Raji (cell line): ENCODE results near the gene CHRM2.

Experiments used
- POLR2A ChIP-seq: IDR thresholded peaks from 2 replicates; pipeline ENCODE4 v1.6.1; 2011; ENCODE audit warnings: low read depth, low read length, control low read depth; ENCODE audit not compliant: insufficient read depth

The CHRM2 gene

DNA sequence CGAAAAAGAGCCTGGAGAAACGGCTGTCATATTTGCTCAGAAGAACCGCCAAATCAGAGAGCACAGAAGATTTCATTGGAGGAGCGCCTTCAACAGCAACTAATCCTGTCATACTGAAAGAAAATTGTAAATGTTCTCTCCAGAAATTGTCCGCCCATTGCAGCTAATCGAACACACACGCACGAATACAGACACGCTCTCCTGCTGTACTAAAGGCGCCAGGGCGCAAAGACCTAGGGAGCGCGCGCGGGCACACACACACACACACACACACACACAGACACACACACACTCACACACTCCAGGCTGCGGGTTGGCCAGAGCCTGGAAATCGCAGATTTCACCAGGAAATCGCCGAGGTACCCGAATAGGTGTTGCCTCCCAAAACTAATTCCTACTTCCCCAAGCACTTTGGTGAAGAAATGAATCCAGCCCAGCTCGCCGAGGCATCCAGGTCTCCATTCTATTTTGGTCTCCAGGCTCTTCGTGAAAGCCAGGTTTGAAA lies at the start of gene CHRM2:
TSS of gene CHRM2 (plus strand) at position 157 of the 505 bp plus-strand sequence. CDS start 146,214 bp downstream, outside the sequence.
- no peak for TF ChIP-seq POLR2A

DNA sequence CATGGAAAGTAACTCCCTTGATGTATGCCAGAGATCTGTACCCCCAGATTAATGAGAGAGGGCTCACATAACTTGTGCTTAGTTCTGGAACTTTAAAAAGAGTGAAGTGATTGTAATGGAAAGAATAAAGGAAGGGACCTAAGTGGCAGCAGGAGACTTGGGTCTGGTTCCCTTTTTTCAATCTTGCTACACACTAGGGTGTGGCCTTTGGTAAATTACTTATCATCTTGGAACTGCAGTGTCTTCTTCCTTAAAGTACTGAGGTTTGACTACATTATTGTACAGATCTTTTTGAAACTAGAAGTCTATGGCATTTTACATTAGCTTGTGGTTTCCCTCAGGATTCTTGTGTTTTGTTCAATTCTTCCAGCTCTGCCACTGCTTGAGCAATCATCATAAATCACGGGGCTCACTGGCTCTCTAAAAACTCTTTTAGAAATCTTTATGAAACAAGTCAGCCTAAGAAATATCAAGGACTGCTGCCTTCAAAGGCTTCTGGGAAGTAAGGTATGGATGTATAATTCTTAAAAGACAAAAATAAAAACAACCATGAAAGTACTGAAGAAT lies 22.5 kb upstream of the CHRM2 start:
- no peak for TF ChIP-seq POLR2A

DNA sequence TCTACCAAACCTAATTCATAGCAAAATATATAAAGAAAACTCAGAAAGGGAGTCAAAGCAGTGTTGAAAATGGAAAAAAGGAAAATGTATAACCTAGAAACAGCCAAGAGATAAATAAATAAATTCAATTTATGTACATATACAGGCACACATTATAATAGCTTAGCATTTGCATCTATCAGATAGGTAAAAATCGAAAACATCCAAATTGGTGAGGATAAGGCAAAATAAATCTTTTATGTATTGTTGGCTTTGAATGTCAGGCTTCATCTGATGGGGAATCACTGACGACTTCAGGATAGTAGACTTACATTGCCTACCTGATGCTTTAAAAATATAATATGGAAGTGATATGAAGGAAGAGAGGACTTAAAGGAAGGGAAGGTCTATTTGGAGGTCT lies 20.6 kb upstream of the CHRM2 start:
- TF ChIP-seq POLR2A, result no peak

DNA sequence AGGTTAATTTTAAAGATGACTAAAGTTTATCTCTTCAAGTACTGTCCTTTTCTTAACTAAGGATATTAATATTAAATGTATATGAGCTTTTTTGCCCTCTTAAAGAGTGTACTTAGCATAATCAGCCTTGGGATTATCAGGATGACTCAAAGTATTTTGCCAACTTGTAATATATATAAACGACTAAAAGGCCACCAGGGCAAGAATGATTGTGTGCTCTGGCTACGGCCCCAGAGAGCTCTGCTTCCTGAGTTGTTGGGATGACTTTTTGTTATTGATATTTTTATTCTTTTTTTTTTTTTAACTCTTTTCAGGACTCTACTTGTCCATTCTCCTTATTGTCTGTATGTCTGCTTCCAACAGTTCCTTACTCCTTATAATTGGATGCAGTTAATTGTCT lies 14.8 kb upstream of the CHRM2 start:
- TF ChIP-seq POLR2A, result no peak

DNA sequence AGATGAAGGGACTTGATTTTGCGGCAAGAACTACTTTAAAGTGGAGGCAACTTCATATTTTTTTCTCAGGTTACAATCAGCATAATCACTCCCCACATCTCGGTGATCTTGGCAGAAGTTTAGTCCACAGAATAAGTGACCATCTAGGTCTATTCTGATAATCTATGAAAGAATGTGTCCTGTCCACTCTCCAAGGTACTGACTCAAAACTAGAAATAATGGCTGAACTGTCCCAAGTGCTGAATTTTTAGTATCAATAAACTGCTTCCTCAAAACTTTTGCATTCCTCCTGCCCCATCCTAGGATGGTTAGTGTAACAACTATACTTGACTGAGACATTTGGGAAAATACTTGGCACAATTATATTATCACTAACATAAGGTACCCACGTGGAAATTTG lies 10.9 kb upstream of the CHRM2 start:
- no peak for TF ChIP-seq POLR2A

DNA sequence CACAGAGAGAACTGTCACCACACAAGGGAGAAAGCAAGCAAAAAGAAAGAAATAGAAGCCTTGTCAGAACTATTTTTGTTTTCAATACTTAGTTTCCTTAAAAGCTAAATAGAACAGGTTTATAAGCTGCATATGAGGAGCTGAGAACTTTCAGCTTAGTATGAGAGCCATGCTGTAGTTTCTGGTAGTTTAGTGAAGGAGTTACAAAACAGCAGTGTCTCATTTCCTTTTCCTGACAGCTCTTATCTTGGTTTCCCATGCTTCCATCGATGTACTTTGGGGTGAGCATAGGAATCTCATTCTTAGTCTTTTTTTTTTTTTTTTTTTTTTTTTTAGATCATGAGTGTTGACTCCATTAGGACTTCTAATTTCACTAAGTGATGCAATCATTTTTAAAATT lies 8.6 kb upstream of the CHRM2 start:
- TF ChIP-seq POLR2A, result no peak

DNA sequence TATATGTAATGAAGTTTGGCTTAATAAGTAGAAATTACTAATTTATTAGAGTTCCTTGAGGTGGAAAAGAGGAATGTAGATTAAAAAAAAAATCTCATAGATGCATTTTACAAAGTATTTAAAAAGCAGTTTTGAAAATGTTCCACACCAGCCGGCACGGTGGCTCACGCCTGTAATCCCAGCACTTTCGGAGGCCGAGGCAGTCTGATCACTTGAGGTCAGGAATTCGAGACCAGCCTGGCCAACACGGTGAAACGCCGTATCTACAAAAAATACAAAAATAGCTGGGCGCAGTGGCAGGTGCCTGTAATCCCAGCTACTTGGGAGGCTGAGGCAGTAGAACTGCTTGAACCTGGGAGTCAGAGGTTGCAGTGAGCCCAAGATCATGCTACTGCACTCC lies 3.2 kb upstream of the CHRM2 start:
- TF ChIP-seq POLR2A, result no peak

DNA sequence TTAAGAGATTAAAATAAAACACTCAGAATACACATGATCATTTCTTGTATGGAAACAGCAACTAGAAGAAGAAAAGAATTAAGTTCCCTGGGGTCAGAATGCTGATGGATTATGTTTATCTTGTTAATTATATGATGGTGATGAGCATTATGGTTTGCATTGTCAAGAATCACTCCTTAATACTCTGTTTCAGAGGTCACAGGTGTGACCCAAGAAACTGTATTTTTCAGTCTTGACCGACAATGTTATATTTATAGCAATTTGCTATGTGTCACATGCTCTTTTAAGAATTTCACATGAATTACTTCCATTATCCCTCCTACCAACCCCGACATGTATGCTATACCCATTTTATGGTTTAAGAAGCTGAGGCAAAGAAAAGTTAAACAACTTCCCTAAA lies 2.7 kb upstream of the CHRM2 start:
- no peak for TF ChIP-seq POLR2A

DNA sequence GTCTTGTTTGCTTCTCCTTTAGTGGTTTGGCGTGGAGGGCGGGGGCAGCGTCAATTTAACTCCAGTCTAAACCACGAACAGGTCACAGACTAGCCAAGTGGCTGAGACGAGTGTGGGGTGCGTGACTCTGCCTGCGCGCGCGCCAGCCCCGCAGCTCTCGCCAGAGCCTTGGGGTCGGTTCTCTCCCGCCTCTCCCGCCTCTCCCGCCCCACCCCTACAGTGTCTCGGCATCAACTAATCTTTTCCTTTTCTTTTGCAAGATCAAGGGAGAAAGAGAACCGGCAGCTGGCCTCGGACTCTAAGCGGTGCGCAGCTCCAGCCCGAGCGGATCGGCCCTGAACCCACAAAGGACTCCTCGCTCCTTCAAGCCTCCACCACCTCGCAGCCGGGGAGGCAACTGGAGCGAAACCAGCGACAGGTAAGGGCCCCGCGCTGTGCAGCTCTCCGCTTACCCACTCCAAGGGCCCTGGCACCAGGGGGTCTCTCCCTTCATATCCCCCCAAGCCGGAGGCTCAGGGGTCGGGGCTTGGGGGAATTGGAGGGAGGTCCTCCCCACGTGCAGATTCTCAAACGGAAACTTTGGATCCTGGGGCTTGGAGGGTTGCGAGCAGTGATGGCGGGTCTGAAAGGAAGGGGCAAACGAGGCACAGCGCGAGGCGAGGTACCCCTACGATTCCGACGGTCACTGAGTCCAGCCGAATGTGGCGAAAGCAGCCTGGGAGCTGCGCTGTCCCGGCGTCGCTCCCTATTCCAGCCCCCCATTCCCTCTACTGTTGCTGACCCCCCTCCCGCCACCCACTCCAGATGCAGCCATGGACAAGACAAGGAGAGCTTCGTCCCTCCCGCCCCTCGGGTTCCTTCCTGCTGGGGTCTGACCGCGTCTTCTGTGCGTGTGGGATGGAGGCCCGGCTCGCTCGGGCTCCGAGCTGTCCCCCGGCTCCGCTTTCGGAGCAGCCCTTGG lies 829 bp downstream of the CHRM2 start:
- TF ChIP-seq POLR2A, result no peak

DNA sequence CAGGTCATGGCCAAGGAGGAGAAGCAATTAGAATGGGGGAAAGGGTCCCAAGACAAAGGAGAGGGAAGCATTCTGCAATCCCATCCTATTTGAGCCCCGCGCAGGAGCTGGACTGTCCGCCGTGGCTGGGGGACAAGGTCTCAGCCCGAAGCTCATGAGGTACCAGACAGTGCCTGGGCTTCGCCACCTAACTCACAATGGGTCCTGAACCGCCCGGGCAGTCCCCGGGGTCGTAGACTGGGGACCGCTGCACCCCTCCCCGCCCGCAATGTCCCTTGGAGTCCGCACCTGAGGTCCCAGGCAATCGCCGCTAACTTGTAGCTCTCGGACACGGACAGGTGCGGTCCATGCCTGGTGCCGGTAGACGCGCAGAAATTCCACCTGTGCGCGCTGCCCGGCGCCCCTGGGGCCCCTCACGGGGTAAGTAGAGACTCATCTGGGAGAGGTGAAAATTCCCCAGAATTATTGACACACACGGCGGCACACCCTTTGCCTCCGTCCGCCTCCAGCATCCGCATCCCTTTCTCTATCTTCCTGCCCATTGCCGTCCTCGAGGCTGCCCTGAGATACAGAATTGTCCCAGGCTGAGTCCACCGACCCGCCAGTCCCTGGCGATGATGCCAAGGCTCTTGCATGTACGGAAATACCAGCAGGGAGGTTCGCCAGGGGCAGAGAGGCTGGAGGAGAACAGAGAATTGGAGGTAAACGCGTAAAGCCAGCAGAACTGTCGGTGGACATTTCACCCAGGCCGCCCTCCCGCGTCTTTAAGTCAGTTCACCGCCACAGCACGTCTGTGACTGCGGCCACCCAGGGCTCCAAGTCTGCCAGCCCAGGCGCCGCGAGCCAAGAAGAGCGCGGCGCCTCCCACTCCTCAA lies 1.8 kb downstream of the CHRM2 start:
- TF ChIP-seq POLR2A, result no peak

DNA sequence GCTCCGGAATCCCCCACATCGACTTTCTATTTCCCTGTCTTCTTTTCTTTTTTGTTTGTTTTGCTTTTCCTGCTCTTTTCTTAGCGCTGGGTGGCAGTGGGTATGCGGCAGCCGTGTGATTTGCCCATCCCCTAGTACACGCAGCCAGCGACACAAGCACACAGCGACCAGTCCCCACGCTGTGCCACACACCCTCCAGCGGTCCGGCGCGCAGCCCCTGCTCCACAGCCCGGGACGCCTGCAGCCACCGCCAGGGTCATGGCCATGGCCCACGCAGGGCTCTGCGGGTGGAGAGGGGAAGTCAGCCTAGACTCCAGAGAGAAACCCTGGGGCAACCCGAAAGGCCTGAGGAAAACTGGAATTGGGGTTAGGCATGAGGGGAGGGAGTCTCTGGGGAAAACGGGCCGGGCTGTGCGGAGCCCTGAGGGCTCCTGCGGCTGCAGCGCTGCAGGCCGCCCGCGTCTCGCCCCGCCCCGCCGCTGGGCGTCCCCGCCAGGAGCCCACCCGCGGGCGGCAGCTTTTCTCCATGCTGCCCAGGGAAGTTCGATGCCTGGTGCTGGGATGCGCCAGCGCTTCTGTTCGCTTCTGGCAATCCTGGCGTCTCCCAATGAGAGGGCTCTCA lies 2.5 kb downstream of the CHRM2 start:
- no peak for TF ChIP-seq POLR2A

DNA sequence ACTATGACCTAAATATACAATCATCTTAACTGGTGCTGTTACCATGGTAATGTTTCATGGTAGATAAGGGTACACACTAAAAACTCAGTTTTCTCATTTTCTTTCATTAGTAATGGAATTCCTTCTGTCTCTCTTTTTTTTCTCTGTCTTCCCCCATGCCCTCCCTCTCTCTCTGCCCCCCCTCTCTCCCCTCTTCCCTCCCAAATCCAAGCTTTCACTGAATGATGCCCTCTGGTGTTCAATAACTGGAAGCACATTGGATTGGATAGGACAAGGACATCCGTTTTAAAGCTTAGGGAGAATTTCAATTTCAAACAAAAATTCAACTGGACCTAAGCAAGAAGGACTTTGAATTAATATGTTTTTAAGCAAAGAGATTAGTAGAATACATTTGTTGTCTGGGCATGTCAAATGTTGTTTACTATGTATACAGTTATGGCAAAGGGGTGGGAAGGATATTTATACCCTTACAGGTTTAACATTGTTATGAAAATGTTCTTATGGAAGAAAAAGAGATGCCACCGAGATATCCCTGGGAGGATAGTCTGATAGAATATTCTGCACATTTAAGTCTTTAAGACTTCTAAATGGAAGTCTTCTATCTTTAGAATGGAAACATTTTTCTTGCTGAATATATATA lies 6.1 kb downstream of the CHRM2 start:
- no peak for TF ChIP-seq POLR2A

DNA sequence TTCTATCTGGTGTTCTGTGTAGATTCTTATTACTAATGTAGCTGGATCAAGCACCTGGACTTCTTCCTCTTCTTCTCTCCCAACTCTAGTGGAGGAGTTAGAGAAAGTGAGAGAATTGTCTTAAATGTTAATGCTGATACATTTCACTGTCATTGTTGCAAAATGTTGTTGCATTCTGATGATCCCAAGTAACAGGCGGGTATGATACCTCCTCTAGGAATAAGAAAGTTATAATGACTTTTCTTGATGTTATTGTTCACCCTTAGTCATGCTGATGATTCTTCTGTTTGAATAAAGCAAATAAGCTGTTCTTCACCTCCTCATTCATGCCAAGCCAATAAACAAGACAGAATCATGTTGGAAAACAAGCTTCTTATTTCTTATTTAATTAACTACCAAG lies 9.1 kb downstream of the CHRM2 start:
- no peak for TF ChIP-seq POLR2A

DNA sequence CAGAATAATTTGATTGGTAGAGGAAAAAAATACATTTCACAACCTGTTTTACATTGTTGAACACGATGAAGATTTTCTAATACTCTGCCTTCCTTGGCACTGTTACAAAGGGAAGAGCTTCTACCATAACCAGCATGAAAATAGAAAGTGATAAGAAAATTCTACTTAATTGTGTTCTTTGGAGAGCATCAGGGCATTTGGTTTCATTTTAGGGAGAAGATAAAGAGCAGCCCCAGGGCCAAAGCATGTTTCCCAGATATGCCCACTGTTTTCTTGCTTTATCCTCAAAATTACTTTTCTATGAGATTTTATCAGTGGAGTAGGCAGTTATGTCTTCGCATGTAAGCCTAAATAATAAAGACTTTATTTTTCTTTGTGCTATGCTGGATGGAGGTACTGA lies 9.5 kb downstream of the CHRM2 start:
- no peak for TF ChIP-seq POLR2A
